ENCODE data around the gene TJP1. TPM values are rescaled to one million over a fixed set of nuclear protein-coding genes. Genes with fewer than 3 reads are reported as not detected.
A peak's percentile ranks its signal among the peaks of the same experiment; 100 is the strongest.

The TJP1 gene
- total RNA-seq, 1 donor from 2014 or later = 89.3 TPM

GRCh38 chr15:29749365-29750086, 72.7 kb downstream of the TJP1 start:
- no peak for TF ChIP-seq CTCF (conservative IDR thresholded peaks at IDR 0.05)
- no peak overlapping the region for H3K27ac Mint-ChIP-seq
- no peak overlapping the region for H3K4me3 Mint-ChIP-seq
- no peaks in the 10 kb centered on the region for H3K4me1 Mint-ChIP-seq (ENCODE audit: unreplicated experiment)
- no peak for DNase-seq (ENCODE audit: extremely low spot score, unreplicated experiment)
- peaks cover 22% of the 10 kb centered on the region for H3K36me3 Mint-ChIP-seq
- H3K9me3 Mint-ChIP-seq = no peaks in the 10 kb centered on the region
- no peaks in the 10 kb centered on the region for H3K27me3 Mint-ChIP-seq

- no peak overlapping the region for H3K27ac Mint-ChIP-seq
- H3K36me3 Mint-ChIP-seq = peaks cover 15% of the 10 kb centered on the region
- H3K9me3 Mint-ChIP-seq = no peaks in the 10 kb centered on the region
- TF ChIP-seq CTCF (conservative IDR thresholded peaks at IDR 0.05) = peak; percentile 69
- DNase-seq (ENCODE audit: extremely low spot score, unreplicated experiment) = no peak
- no peak overlapping the region for H3K4me3 Mint-ChIP-seq
- H3K27me3 Mint-ChIP-seq = no peaks in the 10 kb centered on the region
- no peaks in the 10 kb centered on the region for H3K4me1 Mint-ChIP-seq (ENCODE audit: unreplicated experiment)
Observed at GRCh38 chr15:29747837-29748417, 74.3 kb downstream of the TJP1 start.

GRCh38 chr15:29743475-29743874, 78.8 kb downstream of the TJP1 start:
- DNase-seq (ENCODE audit: extremely low spot score, unreplicated experiment) = no peak
- H3K27ac Mint-ChIP-seq = no peak overlapping the region
- H3K9me3 Mint-ChIP-seq = no peaks in the 10 kb centered on the region
- H3K27me3 Mint-ChIP-seq = no peaks in the 10 kb centered on the region
- TF ChIP-seq CTCF (conservative IDR thresholded peaks at IDR 0.05) = no peak
- no peaks in the 10 kb centered on the region for H3K4me1 Mint-ChIP-seq (ENCODE audit: unreplicated experiment)
- H3K36me3 Mint-ChIP-seq = peaks cover 7% of the 10 kb centered on the region
- H3K4me3 Mint-ChIP-seq = no peak overlapping the region

GRCh38 chr15:29740692-29741311, 81.5 kb downstream of the TJP1 start:
- no peak overlapping the region for H3K4me3 Mint-ChIP-seq
- peak; percentile 46 for TF ChIP-seq CTCF (conservative IDR thresholded peaks at IDR 0.05)
- no peaks in the 10 kb centered on the region for H3K9me3 Mint-ChIP-seq
- no peak overlapping the region for H3K27ac Mint-ChIP-seq
- H3K36me3 Mint-ChIP-seq = peaks cover 15% of the 10 kb centered on the region
- H3K4me1 Mint-ChIP-seq (ENCODE audit: unreplicated experiment) = peaks cover 9% of the 10 kb centered on the region
- H3K27me3 Mint-ChIP-seq = no peaks in the 10 kb centered on the region
- DNase-seq (ENCODE audit: extremely low spot score, unreplicated experiment) = no peak

- no peak for DNase-seq (ENCODE audit: extremely low spot score, unreplicated experiment)
- Mint-ChIP-seq H3K36me3 (peaks cover 30% of the 10 kb centered on the region), H3K27me3 (no peaks in the 10 kb centered on the region), H3K4me3 (no peak overlapping the region), H3K4me1 (ENCODE audit: unreplicated experiment) (peaks cover 9% of the 10 kb centered on the region), H3K9me3 (no peaks in the 10 kb centered on the region), H3K27ac (no peak overlapping the region)
- TF ChIP-seq CTCF (conservative IDR thresholded peaks at IDR 0.05) = no peak
Observed at GRCh38 chr15:29736744-29737020, 85.6 kb downstream of the TJP1 start.
